ENCODE results near the gene TAOK3. TPM values are rescaled to one million over a fixed set of nuclear protein-coding genes. Genes with fewer than 3 reads are reported as not detected.

TAOK3 gene
- total RNA-seq, 1 donor from 2014 or later, result 13.5 TPM

- no peak for TF ChIP-seq CTCF (IDR thresholded peaks at IDR 0.05; ENCODE audit: insufficient read depth, low read length, poor library complexity, severe bottlenecking)
- Histone ChIP-seq H3K36me3 (ENCODE audit: control insufficient read depth, insufficient read depth, low read length) (no peaks in the 10 kb centered on the region), H3K27me3 (ENCODE audit: control insufficient read depth, insufficient read depth, low read length) (no peaks in the 10 kb centered on the region), H3K4me3 (ENCODE audit: low read depth, low read length) (peak overlapping the region; percentile 88)
- no peak for DNase-seq (ENCODE audit: low read depth)
Measured at GRCh38 chr12:118370601-118371000, 2.1 kb downstream of the TAOK3 start.

- TF ChIP-seq CTCF (IDR thresholded peaks at IDR 0.05; ENCODE audit: insufficient read depth, low read length, poor library complexity, severe bottlenecking), result no peak
- Histone ChIP-seq H3K27me3 (ENCODE audit: control insufficient read depth, insufficient read depth, low read length) (no peaks in the 10 kb centered on the region), H3K36me3 (ENCODE audit: control insufficient read depth, insufficient read depth, low read length) (no peaks in the 10 kb centered on the region), H3K4me3 (ENCODE audit: low read depth, low read length) (no peak overlapping the region)
- DNase-seq (ENCODE audit: low read depth), result no peak
Measured at GRCh38 chr12:118368821-118369220, 3.9 kb downstream of the TAOK3 start.

- Histone ChIP-seq H3K27me3 (ENCODE audit: control insufficient read depth, insufficient read depth, low read length) (no peaks in the 10 kb centered on the region), H3K4me3 (ENCODE audit: low read depth, low read length) (no peak overlapping the region), H3K36me3 (ENCODE audit: control insufficient read depth, insufficient read depth, low read length) (no peaks in the 10 kb centered on the region)
- TF ChIP-seq CTCF (IDR thresholded peaks at IDR 0.05; ENCODE audit: insufficient read depth, low read length, poor library complexity, severe bottlenecking), result no peak
- DNase-seq (ENCODE audit: low read depth), result no peak
Measured at GRCh38 chr12:118361889-118362288, 10.8 kb downstream of the TAOK3 start.

GRCh38 chr12:118361092-118361404, 11.7 kb downstream of the TAOK3 start:
- Histone ChIP-seq H3K36me3 (ENCODE audit: control insufficient read depth, insufficient read depth, low read length) (no peaks in the 10 kb centered on the region), H3K4me3 (ENCODE audit: low read depth, low read length) (no peak overlapping the region), H3K27me3 (ENCODE audit: control insufficient read depth, insufficient read depth, low read length) (no peaks in the 10 kb centered on the region)
- no peak for DNase-seq (ENCODE audit: low read depth)
- no peak for TF ChIP-seq CTCF (IDR thresholded peaks at IDR 0.05; ENCODE audit: insufficient read depth, low read length, poor library complexity, severe bottlenecking)

- DNase-seq (ENCODE audit: low read depth), result no peak
- TF ChIP-seq CTCF (IDR thresholded peaks at IDR 0.05; ENCODE audit: insufficient read depth, low read length, poor library complexity, severe bottlenecking), result no peak
- Histone ChIP-seq H3K27me3 (ENCODE audit: control insufficient read depth, insufficient read depth, low read length) (no peaks in the 10 kb centered on the region), H3K36me3 (ENCODE audit: control insufficient read depth, insufficient read depth, low read length) (no peaks in the 10 kb centered on the region), H3K4me3 (ENCODE audit: low read depth, low read length) (no peak overlapping the region)
Measured at GRCh38 chr12:118359541-118359915, 13.2 kb downstream of the TAOK3 start.

- TF ChIP-seq CTCF (IDR thresholded peaks at IDR 0.05; ENCODE audit: insufficient read depth, low read length, poor library complexity, severe bottlenecking), result no peak
- Histone ChIP-seq H3K36me3 (ENCODE audit: control insufficient read depth, insufficient read depth, low read length) (no peaks in the 10 kb centered on the region), H3K27me3 (ENCODE audit: control insufficient read depth, insufficient read depth, low read length) (no peaks in the 10 kb centered on the region), H3K4me3 (ENCODE audit: low read depth, low read length) (no peak overlapping the region)
- DNase-seq (ENCODE audit: low read depth), result no peak
Measured at GRCh38 chr12:118358612-118359540, 13.8 kb downstream of the TAOK3 start.

All from kidney epithelial cell (primary cell).